Measurements from ENCODE around the gene MN1.

MN1 gene

GRCh38 chr22:27844656-27845591 is 43.4 kb upstream of the MN1 start:
- DNase-seq (ENCODE audit: low read depth) = no peak
- H3K4me3 ChIP-seq (ENCODE audit: low read depth, low read length) = no peak overlapping the region
- no peak for TF ChIP-seq CTCF (IDR thresholded peaks at IDR 0.05; ENCODE audit: low read depth, low read length, missing control alignments)

GRCh38 chr22:27844256-27844655 is 42.7 kb upstream of the MN1 start:
- no peak for DNase-seq (ENCODE audit: low read depth)
- TF ChIP-seq CTCF (IDR thresholded peaks at IDR 0.05; ENCODE audit: low read depth, low read length, missing control alignments) = no peak
- no peak overlapping the region for H3K4me3 ChIP-seq (ENCODE audit: low read depth, low read length)

DNA sequence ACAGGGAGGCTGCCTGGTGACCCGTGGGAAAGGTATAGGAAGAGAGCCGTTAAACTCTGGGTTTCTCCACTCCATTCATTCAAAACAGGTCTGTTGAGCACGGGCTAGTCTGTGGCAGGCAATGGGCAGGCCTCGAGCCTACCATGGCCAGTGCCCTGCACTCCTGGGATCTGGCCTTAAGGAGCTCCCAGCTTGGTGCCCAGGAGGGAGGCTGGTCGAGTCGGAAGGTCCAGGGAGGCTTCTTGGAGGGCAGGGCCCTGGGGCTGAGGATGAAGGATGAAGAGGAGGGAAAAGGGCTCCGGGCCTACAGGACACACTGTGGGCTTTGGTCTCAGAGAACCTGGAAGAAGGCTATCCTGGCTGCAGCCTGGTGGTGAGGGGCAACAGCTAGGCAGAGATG is 41.9 kb upstream of the MN1 start:
- no peak for DNase-seq (ENCODE audit: low read depth)
- H3K4me3 ChIP-seq (ENCODE audit: low read depth, low read length) = no peak overlapping the region
- no peak for TF ChIP-seq CTCF (IDR thresholded peaks at IDR 0.05; ENCODE audit: low read depth, low read length, missing control alignments)

- TF ChIP-seq CTCF (IDR thresholded peaks at IDR 0.05; ENCODE audit: low read depth, low read length, missing control alignments) = no peak
- no peak overlapping the region for H3K4me3 ChIP-seq (ENCODE audit: low read depth, low read length)
- DNase-seq (ENCODE audit: low read depth) = no peak
Measured at GRCh38 chr22:27842669-27843431, 41.3 kb upstream of the MN1 start.

- no peak overlapping the region for H3K4me3 ChIP-seq (ENCODE audit: low read depth, low read length)
- no peak for TF ChIP-seq CTCF (IDR thresholded peaks at IDR 0.05; ENCODE audit: low read depth, low read length, missing control alignments)
- no peak for DNase-seq (ENCODE audit: low read depth)
Measured at GRCh38 chr22:27842201-27842600, 40.6 kb upstream of the MN1 start.

- DNase-seq (ENCODE audit: low read depth) = no peak
- H3K4me3 ChIP-seq (ENCODE audit: low read depth, low read length) = no peak overlapping the region
- no peak for TF ChIP-seq CTCF (IDR thresholded peaks at IDR 0.05; ENCODE audit: low read depth, low read length, missing control alignments)
Measured at GRCh38 chr22:27840436-27840835, 38.9 kb upstream of the MN1 start.

Measured in GM12864 (cell line).